A549 (cell line): Measurements from ENCODE around the gene CEP76. TPM values are rescaled to one million over a fixed set of nuclear protein-coding genes. Genes with fewer than 3 reads are reported as not detected.

ENCODE experiments used
- ATAC-seq, 2 experiments: fragments of 200-7000 bp in 1 of 2; fragments of >200 bp in 1 of 2; cut with Nextera tagmentation in 1 of 2; cut with Tn5 transposase in 1 of 2; 3 replicates each; pipeline versions ENCODE4 v1.8.0 to v1.9.1; 2018 to 2020; ENCODE audit warnings: mild to moderate bottlenecking in 1 of 2, moderate library complexity in 1 of 2
- CTCF ChIA-PET: fragments of 300-600 bp; sonication (Branson Sonifier 250); formaldehyde crosslinking; extraction: SDS; loops from one replicate; lab custom pipeline; 2021; ENCODE audit warnings: antibody characterized with exemption, inconsistent platforms; lab: Yijun Ruan, JAX
- POLR2A ChIA-PET: fragments of 350-600 bp; formaldehyde crosslinking; extraction: SDS; loops from one replicate; lab custom pipeline; 2021; ENCODE audit warnings: antibody characterized with exemption, inconsistent platforms; lab: Yijun Ruan, JAX
- DNase-seq, 2 experiments: peaks; one replicate each; pipeline versions ENCODE4 v3.0.0 to v3.0.0-alpha.2; 2011 to 2016; ENCODE audit warnings: low read depth in 1 of 2, low spot score in 1 of 2
- FAIRE-seq: peaks from 2 replicates; lab custom pipeline; 2011; peaks lifted over from hg19 to GRCh38; lab: Jason Lieb, UNC
- H3K27ac ChIP-seq, 2 experiments: fragments of >200 bp; sonication (Bioruptor Twin); formaldehyde crosslinking; 3 replicates each; pipeline ENCODE4 v1.5.1; 2016 to 2017
- H3K4me1 ChIP-seq: fragments of >200 bp; sonication (Bioruptor Twin); formaldehyde crosslinking; 3 replicates; pipeline ENCODE4 v1.6.1; 2016
- H3K4me2 ChIP-seq: fragments of >200 bp; sonication (Bioruptor Twin); formaldehyde crosslinking; 3 replicates; pipeline ENCODE4 v1.6.1; 2016
- H3K4me3 ChIP-seq: fragments of >200 bp; sonication (Bioruptor Twin); formaldehyde crosslinking; 3 replicates; pipeline ENCODE4 v1.5.1; 2016
- H3K9me3 ChIP-seq: fragments of >200 bp; sonication (Bioruptor Twin); formaldehyde crosslinking; 3 replicates; pipeline ENCODE4 v1.6.1; 2016
- BHLHE40 ChIP-seq: IDR thresholded peaks from 2 replicates; pipeline ENCODE4 v1.6.1; 2012; ENCODE audit warnings: low read depth, low read length, inconsistent platforms
- CBX8 ChIP-seq: fragments of 200-600 bp; sonication (generic); IDR thresholded peaks from 2 replicates; pipeline ENCODE4 v1.6.1; 2016
- CEBPB ChIP-seq, 2 experiments: fragments of >200 bp in 1 of 2; sonication (Bioruptor Twin) in 1 of 2; formaldehyde crosslinking in 1 of 2; IDR thresholded peaks; 2 replicates each; pipeline ENCODE4 v1.6.1; 2012 to 2016
- EHF ChIP-seq: fragments of 250-450 bp; sonication (Bioruptor Pico); IDR thresholded peaks from 2 replicates; pipeline ENCODE4 v1.5.0; 2020; ENCODE audit warnings: mild to moderate bottlenecking
- FOSB ChIP-seq: fragments of 250-450 bp; sonication (Bioruptor Pico); IDR thresholded peaks from 2 replicates; pipeline ENCODE4 v1.5.0; 2020; ENCODE audit warnings: mild to moderate bottlenecking, moderate library complexity
- FOSL2 ChIP-seq, 2 experiments: fragments of 450-650 bp in 1 of 2; fragments of >200 bp in 1 of 2; sonication (Bioruptor Twin) in 1 of 2; formaldehyde crosslinking; IDR thresholded peaks; 2 replicates each; pipeline versions ENCODE4 v1.5.0 to v1.6.1; 2016 to 2020; ENCODE audit warnings: mild to moderate bottlenecking in 1 of 2, moderate library complexity in 1 of 2
- HEYL ChIP-seq: fragments of 250-450 bp; sonication (Bioruptor Pico); IDR thresholded peaks from 2 replicates; pipeline ENCODE4 v1.8.0; 2021; ENCODE audit warnings: mild to moderate bottlenecking, moderate library complexity
- HOXA7 ChIP-seq: fragments of 250-450 bp; sonication (Bioruptor Pico); IDR thresholded peaks from 2 replicates; pipeline ENCODE4 v1.5.0; 2020; ENCODE audit warnings: mild to moderate bottlenecking, moderate library complexity
- HOXB13 ChIP-seq: fragments of 250-450 bp; sonication (Bioruptor Pico); IDR thresholded peaks from 2 replicates; pipeline ENCODE4 v1.5.0; 2020; ENCODE audit warnings: low read depth, mild to moderate bottlenecking, moderate library complexity
- HOXB5 ChIP-seq: fragments of 250-450 bp; sonication (Bioruptor Pico); IDR thresholded peaks from 2 replicates; pipeline ENCODE4 v1.5.0; 2020; ENCODE audit warnings: mild to moderate bottlenecking, moderate library complexity
- JUN ChIP-seq, 2 experiments: fragments of >200 bp; sonication (Bioruptor Twin); formaldehyde crosslinking; IDR thresholded peaks; 2 replicates in 1 of 2; 3 replicates in 1 of 2; pipeline ENCODE4 v1.6.1; 2016 to 2017
- JUNB ChIP-seq: fragments of >200 bp; sonication (Bioruptor Twin); formaldehyde crosslinking; IDR thresholded peaks from 2 replicates; pipeline ENCODE4 v1.6.1; 2016
- MAFK ChIP-seq: fragments of 450-650 bp; IDR thresholded peaks from 2 replicates; pipeline ENCODE4 v1.6.1; 2014; ENCODE audit not compliant: partially characterized antibody
- MYC ChIP-seq: IDR thresholded peaks from 2 replicates; pipeline ENCODE4 v1.6.1; 2012; ENCODE audit warnings: mild to moderate bottlenecking, inconsistent platforms, low read length, improper control_type of control experiment, borderline replicate concordance
- NFE2L2 ChIP-seq: fragments of 150-350 bp; conservative IDR thresholded peaks from 2 replicates; pipeline ENCODE4 v1.6.1; 2014; ENCODE audit warnings: low read length
- NR3C1 ChIP-seq: fragments of >200 bp; sonication (Bioruptor Twin); formaldehyde crosslinking; IDR thresholded peaks from 3 replicates; pipeline ENCODE4 v1.6.1; 2017
- POLR2A ChIP-seq: IDR thresholded peaks from 2 replicates; pipeline ENCODE4 v1.6.1; 2012; ENCODE audit warnings: mild to moderate bottlenecking, low read length
- REST ChIP-seq: fragments of 200-600 bp; sonication (generic); IDR thresholded peaks from 2 replicates; pipeline ENCODE4 v1.6.1; 2016; ENCODE audit warnings: antibody characterized with exemption, mild to moderate bottlenecking, moderate library complexity
- RFX5 ChIP-seq: fragments of 450-650 bp; IDR thresholded peaks from 2 replicates; pipeline ENCODE4 v1.7.1; 2014; ENCODE audit warnings: antibody characterized with exemption, mild to moderate bottlenecking, moderate library complexity
- SMC3 ChIP-seq: fragments of >200 bp; sonication (Bioruptor Twin); formaldehyde crosslinking; IDR thresholded peaks from 3 replicates; pipeline ENCODE4 v1.6.1; 2018; ENCODE audit warnings: inconsistent platforms
- TP53 ChIP-seq: fragments of 250-450 bp; sonication (Bioruptor Pico); IDR thresholded peaks from 2 replicates; pipeline ENCODE4 v1.5.0; 2021; ENCODE audit warnings: mild to moderate bottlenecking, moderate library complexity
- ZNF302 ChIP-seq: fragments of 250-450 bp; sonication (Bioruptor Pico); IDR thresholded peaks from 2 replicates; pipeline ENCODE4 v1.9.0; 2021; ENCODE audit warnings: inconsistent platforms, mild to moderate bottlenecking, moderate library complexity
- WGBS: methylation state at CpG from one replicate; pipeline ENCODE4 v1.1.6; 2017; ENCODE audit errors: missing lambda C conversion rate; 5-methylcytosine and 5-hydroxymethylcytosine counted together
- polyA plus RNA-seq, 4 experiments: library from polyadenylated mRNA; depleted of rRNA in 3 of 4; stranded (reverse); fragments of >200 nt; fragmentation: RNase III in 1 of 4; extraction: RNeasy Plus Mini Kit Qiagen cat#74134 plus additional on column Dnase treatment in 1 of 4; gene quantifications; 2 replicates in 3 of 4; 3 replicates in 1 of 4; pipeline ENCODE4 v1.2.3, GENCODE V29; 2011 to 2017

The CEP76 gene
- polyA plus RNA-seq, 2 of the 4 experiments (the other 2 are of a cell fraction) = 7.8 to 13.1 TPM

- no peaks in the 10 kb centered on the region for H3K9me3 ChIP-seq
- H3K4me3 ChIP-seq = no peak overlapping the region
- H3K4me1 ChIP-seq = peaks cover 57% of the 10 kb centered on the region
- ChIA-PET POLR2A (no interaction called here), CTCF (interaction anchor here (0.5 to 0.9 kb wide), 2 partner anchors 43 to 246 kb away, joined by 3 read pairs; no protein-coding TSS in a partner anchor)
- TF ChIP-seq TP53 (CRISPR knock-in tag) (no peak), CEBPB (IDR thresholded peaks at IDR 0.05) (peak in 1 of 2 experiments; percentile 48; a peak in 1 of 4 replicates), FOSL2 (IDR thresholded peaks at IDR 0.05) (no peak), FOSL2 (CRISPR knock-in tag; IDR thresholded peaks at IDR 0.05) (peak; percentile 23)
- FAIRE-seq = no peak
- peak in 1 of 2 experiments; percentile 33 for DNase-seq
- peak overlapping the region; percentile 66 to 79; a peak in 5 of 6 replicates for H3K27ac ChIP-seq
- peak overlapping the region; percentile 59 for H3K4me2 ChIP-seq
- 73% methylated on average over 4 of the region's 4 CpGs for WGBS
- peak in 1 of 2 experiments; percentile 19; a peak in 2 of 6 replicates for ATAC-seq
Observed at GRCh38 chr18:12637901-12638643, 64.5 kb downstream of the CEP76 start.

GRCh38 chr18:12637393-12637792 is 65.1 kb downstream of the CEP76 start:
- ATAC-seq = peak; percentile 41 to 57; a peak in 4 of 6 replicates
- H3K4me2 ChIP-seq = peak overlapping the region; percentile 59
- TF ChIP-seq ZNF302 (CRISPR knock-in tag) (no peak), BHLHE40 (no peak), FOSB (no peak), RFX5 (no peak), NFE2L2 (no peak), EHF (CRISPR knock-in tag) (no peak), SMC3 (no peak), REST (no peak), HOXB5 (no peak), JUN (IDR thresholded peaks at IDR 0.05) (no peak), HOXA7 (CRISPR knock-in tag) (no peak), HEYL (CRISPR knock-in tag) (no peak), POLR2A (no peak), MAFK (no peak)
- TF ChIP-seq, all 56 proteins: peak for 0
- 48% methylated on average over 3 of the region's 3 CpGs for WGBS
- CTCF ChIA-PET = interaction anchor here (0.5 kb wide), 1 partner anchor 44 kb away, joined by 3 read pairs; no protein-coding TSS in a partner anchor
- POLR2A ChIA-PET = no interaction called here
- H3K9me3 ChIP-seq = no peaks in the 10 kb centered on the region
- DNase-seq (peak in 1 of 2 experiments; percentile 9), FAIRE-seq (no peak)
- peaks cover 53% of the 10 kb centered on the region for H3K4me1 ChIP-seq
- peak overlapping the region; percentile 66 to 79; a peak in 5 of 6 replicates for H3K27ac ChIP-seq
- no peak overlapping the region for H3K4me3 ChIP-seq

GRCh38 chr18:12631831-12632477 is 70.6 kb downstream of the CEP76 start:
- H3K27ac ChIP-seq = no peak overlapping the region

More at GRCh38 chr18:12631831-12632477, 70.6 kb downstream of the CEP76 start:
- WGBS = 77% methylated on average over 6 of the region's 6 CpGs
- ChIA-PET POLR2A (no interaction called here), CTCF (no interaction called here)
- H3K4me2 ChIP-seq = no peak overlapping the region
- H3K4me3 ChIP-seq = no peak overlapping the region
- H3K9me3 ChIP-seq = no peaks in the 10 kb centered on the region
- H3K4me1 ChIP-seq = peaks cover 26% of the 10 kb centered on the region
- no peak for ATAC-seq
- DNase-seq = no peak
- FAIRE-seq = no peak
- no peak for TF ChIP-seq HOXB13
- TF ChIP-seq NR3C1 = no peak
- no peak for TF ChIP-seq HOXB5
- TF ChIP-seq CBX8 = no peak
- TF ChIP-seq JUNB = no peak
- no peak for TF ChIP-seq MYC
